ENCODE results near the gene TEPSIN. TPM values are rescaled to one million over a fixed set of nuclear protein-coding genes. Genes with fewer than 3 reads are reported as not detected.
A peak's percentile ranks its signal among the peaks of the same experiment; 100 is the strongest.

TEPSIN gene
- total and polyA plus RNA-seq, 12 donors = 3.1 to 144 (median 40.6) TPM

DNA sequence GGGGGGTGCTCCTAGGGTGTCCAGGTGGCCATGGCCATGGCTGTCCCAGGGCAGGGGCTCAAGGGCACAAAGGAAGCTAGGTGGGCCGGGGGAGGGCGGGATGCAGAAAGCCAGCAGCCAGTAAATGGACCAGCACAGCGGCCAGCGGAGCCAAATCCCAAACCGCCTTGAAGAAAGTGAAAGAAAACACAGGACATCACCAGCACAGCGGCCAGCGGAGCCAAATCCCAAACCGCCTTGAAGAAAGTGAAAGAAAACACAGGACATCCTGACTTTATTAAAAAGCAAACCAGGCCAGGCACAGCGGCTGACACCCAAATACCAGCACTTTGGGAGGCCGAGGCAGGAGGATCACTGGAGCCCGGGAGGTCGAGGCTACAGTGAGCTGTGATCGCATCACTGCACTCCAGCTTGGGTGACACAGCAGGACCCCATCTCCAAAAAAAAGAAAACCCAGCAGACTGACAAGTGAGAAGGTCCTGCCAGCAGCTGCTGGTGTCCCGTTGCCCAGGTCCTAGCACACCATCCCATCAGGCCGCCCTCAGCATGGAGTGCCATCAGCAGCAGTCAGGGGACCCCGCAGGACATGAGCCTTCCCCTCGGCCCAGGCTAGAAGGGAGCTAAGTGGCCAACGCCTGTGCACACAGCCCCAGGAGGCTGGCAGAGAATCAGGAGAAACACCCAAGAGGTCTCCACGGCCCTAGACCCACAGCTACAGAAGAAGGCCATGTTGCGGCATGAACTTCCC lies 39.3 kb upstream of the TEPSIN start:
- Histone ChIP-seq H3K27me3 (no peaks in the 10 kb centered on the region), H3K4me1 (replicated peaks in 1 of 2) (no peaks in the 10 kb centered on the region), H3K9me3 (replicated peaks in 1 of 3) (no peaks in the 10 kb centered on the region), H3K36me3 (replicated peaks in 1 of 2) (peaks cover 0 to 69% of the 10 kb centered on the region in 2 donors), H3K27ac (peak overlapping the region in 1 of 5 donors; percentile 1), H3K4me3 (no peak overlapping the region)
- no peak for DNase-seq
- TF ChIP-seq POLR2A (IDR thresholded peaks at IDR 0.05) = no peak
- TF ChIP-seq, protein P1, sequence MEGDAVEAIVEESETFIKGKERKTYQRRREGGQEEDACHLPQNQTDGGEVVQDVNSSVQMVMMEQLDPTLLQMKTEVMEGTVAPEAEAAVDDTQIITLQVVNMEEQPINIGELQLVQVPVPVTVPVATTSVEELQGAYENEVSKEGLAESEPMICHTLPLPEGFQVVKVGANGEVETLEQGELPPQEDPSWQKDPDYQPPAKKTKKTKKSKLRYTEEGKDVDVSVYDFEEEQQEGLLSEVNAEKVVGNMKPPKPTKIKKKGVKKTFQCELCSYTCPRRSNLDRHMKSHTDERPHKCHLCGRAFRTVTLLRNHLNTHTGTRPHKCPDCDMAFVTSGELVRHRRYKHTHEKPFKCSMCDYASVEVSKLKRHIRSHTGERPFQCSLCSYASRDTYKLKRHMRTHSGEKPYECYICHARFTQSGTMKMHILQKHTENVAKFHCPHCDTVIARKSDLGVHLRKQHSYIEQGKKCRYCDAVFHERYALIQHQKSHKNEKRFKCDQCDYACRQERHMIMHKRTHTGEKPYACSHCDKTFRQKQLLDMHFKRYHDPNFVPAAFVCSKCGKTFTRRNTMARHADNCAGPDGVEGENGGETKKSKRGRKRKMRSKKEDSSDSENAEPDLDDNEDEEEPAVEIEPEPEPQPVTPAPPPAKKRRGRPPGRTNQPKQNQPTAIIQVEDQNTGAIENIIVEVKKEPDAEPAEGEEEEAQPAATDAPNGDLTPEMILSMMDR (IDR thresholded peaks at IDR 0.05) = no peak
- WGBS, 4 donors = 77 to 93% (median 88%) methylated on average over 17 to 20 of the region's 20 CpGs
- intact Hi-C loops (cut with DNase I) = no loop called here

- H3K27me3 ChIP-seq = no peaks in the 10 kb centered on the region
- H3K4me3 ChIP-seq = no peak overlapping the region
- peaks cover 0 to 64% of the 10 kb centered on the region in 2 donors for H3K36me3 ChIP-seq (replicated peaks in 1 of 2)
- DNase-seq = peak in 1 of 7 donors; percentile 79
- TF ChIP-seq, protein P1 (IDR thresholded peaks at IDR 0.05) = no peak
- no peak for TF ChIP-seq POLR2A (IDR thresholded peaks at IDR 0.05)
- intact Hi-C loops (cut with DNase I) = no loop called here
- H3K4me1 ChIP-seq (replicated peaks in 1 of 2) = no peaks in the 10 kb centered on the region
- WGBS, 4 donors = 65 to 92% (median 78%) methylated on average over 13 to 18 of the region's 18 CpGs
- peak overlapping the region in 1 of 5 donors; percentile 1 for H3K27ac ChIP-seq
- H3K9me3 ChIP-seq (replicated peaks in 1 of 3) = no peaks in the 10 kb centered on the region
Measured at GRCh38 chr17:81277421-81277820, 38.6 kb upstream of the TEPSIN start.

DNA sequence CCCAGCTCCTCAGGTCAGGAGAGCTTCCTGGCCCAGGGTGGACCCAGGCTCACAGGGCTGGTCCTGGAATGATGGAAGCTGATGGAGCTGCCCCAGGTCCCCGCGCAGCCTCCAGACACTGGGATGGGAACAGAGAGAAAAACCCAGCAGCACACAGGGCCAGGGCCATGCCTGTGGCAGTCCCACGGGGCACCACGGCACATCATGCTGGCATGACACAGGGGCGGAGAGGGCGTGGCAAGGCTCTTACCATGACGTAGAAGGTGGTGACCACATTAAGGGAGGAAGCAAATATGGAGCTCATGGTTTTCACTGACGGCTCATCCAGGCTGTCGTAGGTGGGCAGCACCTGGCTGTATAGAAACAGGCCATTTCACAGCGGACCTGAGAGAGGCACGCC lies 37.9 kb upstream of the TEPSIN start:
- DNase-seq = no peak
- no peak overlapping the region for H3K27ac ChIP-seq
- H3K4me1 ChIP-seq (replicated peaks in 1 of 2) = no peaks in the 10 kb centered on the region
- WGBS, 4 donors = 60 to 95% (median 87%) methylated on average over 1 to 11 of the region's 11 CpGs
- H3K9me3 ChIP-seq (replicated peaks in 1 of 3) = no peaks in the 10 kb centered on the region
- no peak overlapping the region for H3K4me3 ChIP-seq
- H3K27me3 ChIP-seq = no peaks in the 10 kb centered on the region
- H3K36me3 ChIP-seq (replicated peaks in 1 of 2) = peaks cover 0 to 61% of the 10 kb centered on the region in 2 donors
- intact Hi-C loops (cut with DNase I) = no loop called here
- TF ChIP-seq POLR2A (IDR thresholded peaks at IDR 0.05) = no peak
- TF ChIP-seq, protein P1 (IDR thresholded peaks at IDR 0.05) = no peak

- H3K9me3 ChIP-seq (replicated peaks in 1 of 3) = no peaks in the 10 kb centered on the region
- no peak for DNase-seq
- intact Hi-C loops (cut with DNase I) = no loop called here
- 94 to 98% (median 97%) methylated on average over 12 to 14 of the region's 14 CpGs for WGBS, 4 donors
- no peaks in the 10 kb centered on the region for H3K4me1 ChIP-seq (replicated peaks in 1 of 2)
- TF ChIP-seq, protein P1 (IDR thresholded peaks at IDR 0.05) = no peak
- no peak for TF ChIP-seq POLR2A (IDR thresholded peaks at IDR 0.05)
- H3K36me3 ChIP-seq (replicated peaks in 1 of 2) = peaks cover 0 to 59% of the 10 kb centered on the region in 2 donors
- no peaks in the 10 kb centered on the region for H3K27me3 ChIP-seq
- no peak overlapping the region for H3K4me3 ChIP-seq
- no peak overlapping the region for H3K27ac ChIP-seq
Measured at GRCh38 chr17:81274471-81274855, 35.6 kb upstream of the TEPSIN start.
